DOHH2 (cell line): ENCODE measurements around the gene DAPK2.

Experiments
- H3F3A ChIP-seq: fragments of 200-600 bp; sonication (generic), shearing (Covaris generic); 2 replicates; pipeline ENCODE4 v1.6.0; 2016; ENCODE audit warnings: antibody characterized with exemption, mild to moderate bottlenecking; ENCODE audit not compliant: control insufficient read depth, insufficient read depth
- H3K27ac ChIP-seq: fragments of 200-600 bp; sonication (generic); 2 replicates; pipeline ENCODE4 v1.5.1; 2014; ENCODE audit warnings: low read depth, mild to moderate bottlenecking, low read length, moderate library complexity
- H3K27me3 ChIP-seq: fragments of 200-600 bp; sonication (generic); 2 replicates; pipeline ENCODE4 v1.6.1; 2014; ENCODE audit warnings: mild to moderate bottlenecking, low read length, mixed read lengths; ENCODE audit not compliant: control insufficient read depth
- H3K36me3 ChIP-seq: fragments of 200-600 bp; sonication (generic); 2 replicates; pipeline ENCODE4 v1.6.1; 2014; ENCODE audit warnings: mild to moderate bottlenecking, low read length, moderate library complexity, mixed read lengths; ENCODE audit not compliant: control insufficient read depth
- H3K4me1 ChIP-seq: fragments of 200-600 bp; sonication (generic); 2 replicates; pipeline ENCODE4 v1.6.1; 2014; ENCODE audit warnings: mild to moderate bottlenecking, low read length, mixed read lengths; ENCODE audit not compliant: control insufficient read depth
- H3K4me2 ChIP-seq: fragments of 200-600 bp; sonication (generic); 2 replicates; pipeline ENCODE4 v1.6.0; 2014; ENCODE audit warnings: mild to moderate bottlenecking, low read length, moderate library complexity
- H3K4me3 ChIP-seq: fragments of 200-600 bp; sonication (generic); 2 replicates; pipeline ENCODE4 v1.5.1; 2014; ENCODE audit warnings: mild to moderate bottlenecking, low read length, mixed read lengths
- H3K79me2 ChIP-seq: fragments of 200-600 bp; sonication (generic); 2 replicates; pipeline ENCODE4 v1.6.1; 2014; ENCODE audit warnings: mild to moderate bottlenecking, low read length, mixed read lengths; ENCODE audit not compliant: control insufficient read depth
- H3K9me2 ChIP-seq: fragments of 200-600 bp; sonication (generic); replicated peaks from 2 replicates; pipeline ENCODE4 v1.6.1; 2014; ENCODE audit warnings: mild to moderate bottlenecking, low read length, mixed read lengths; ENCODE audit not compliant: control insufficient read depth
- H3K9me3 ChIP-seq: fragments of 200-600 bp; sonication (generic); 2 replicates; pipeline ENCODE4 v1.6.1; 2014; ENCODE audit warnings: antibody characterized with exemption, low read length, mixed read lengths; ENCODE audit not compliant: control insufficient read depth, insufficient read depth
- H4K20me1 ChIP-seq: fragments of 200-600 bp; sonication (generic); 2 replicates; pipeline ENCODE4 v1.6.0; 2014; ENCODE audit warnings: low read depth, mild to moderate bottlenecking, antibody characterized with exemption, low read length, moderate library complexity; ENCODE audit not compliant: control insufficient read depth, insufficient read depth
- EZH2phosphoT487 ChIP-seq: fragments of 200-600 bp; sonication (generic); IDR thresholded peaks from 2 replicates; pipeline ENCODE4 v1.6.1; 2017; ENCODE audit warnings: borderline replicate concordance, mild to moderate bottlenecking, antibody characterized with exemption, low read length, moderate library complexity, mixed read lengths
- TF ChIP-seq, protein P1 (sequence below): fragments of 200-600 bp; sonication (generic); IDR thresholded peaks from one replicate; pipeline ENCODE4 v1.5.1; 2014; ENCODE audit warnings: antibody characterized with exemption, mild to moderate bottlenecking, low read depth, low read length; ENCODE audit not compliant: poor library complexity, severe bottlenecking

DAPK2 gene

DNA sequence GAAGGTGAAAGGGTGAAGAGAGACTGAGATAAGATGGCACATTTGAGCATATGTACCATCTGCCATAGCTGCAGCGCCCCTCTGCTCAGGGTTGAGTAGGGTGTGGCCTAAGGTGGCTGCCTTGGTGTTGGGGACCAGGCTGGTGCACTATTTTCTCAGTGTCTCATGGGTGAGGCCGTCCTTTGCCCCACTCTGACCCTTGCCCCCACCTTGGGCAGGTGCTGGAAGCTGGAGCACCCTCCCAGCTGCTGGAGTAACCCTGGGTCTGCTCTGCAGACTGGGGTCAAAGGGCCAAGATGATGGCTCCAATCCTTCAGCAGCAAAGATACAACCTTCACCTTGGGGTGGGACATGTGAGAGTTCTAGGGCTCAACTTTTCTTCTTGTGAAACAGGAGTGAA is 69.2 kb downstream of the DAPK2 start:
- peaks cover 6% of the 10 kb centered on the region for H3K4me1 ChIP-seq
- H3K36me3 ChIP-seq = no peaks in the 10 kb centered on the region
- no peak for TF ChIP-seq EZH2phosphoT487
- TF ChIP-seq, protein P1, sequence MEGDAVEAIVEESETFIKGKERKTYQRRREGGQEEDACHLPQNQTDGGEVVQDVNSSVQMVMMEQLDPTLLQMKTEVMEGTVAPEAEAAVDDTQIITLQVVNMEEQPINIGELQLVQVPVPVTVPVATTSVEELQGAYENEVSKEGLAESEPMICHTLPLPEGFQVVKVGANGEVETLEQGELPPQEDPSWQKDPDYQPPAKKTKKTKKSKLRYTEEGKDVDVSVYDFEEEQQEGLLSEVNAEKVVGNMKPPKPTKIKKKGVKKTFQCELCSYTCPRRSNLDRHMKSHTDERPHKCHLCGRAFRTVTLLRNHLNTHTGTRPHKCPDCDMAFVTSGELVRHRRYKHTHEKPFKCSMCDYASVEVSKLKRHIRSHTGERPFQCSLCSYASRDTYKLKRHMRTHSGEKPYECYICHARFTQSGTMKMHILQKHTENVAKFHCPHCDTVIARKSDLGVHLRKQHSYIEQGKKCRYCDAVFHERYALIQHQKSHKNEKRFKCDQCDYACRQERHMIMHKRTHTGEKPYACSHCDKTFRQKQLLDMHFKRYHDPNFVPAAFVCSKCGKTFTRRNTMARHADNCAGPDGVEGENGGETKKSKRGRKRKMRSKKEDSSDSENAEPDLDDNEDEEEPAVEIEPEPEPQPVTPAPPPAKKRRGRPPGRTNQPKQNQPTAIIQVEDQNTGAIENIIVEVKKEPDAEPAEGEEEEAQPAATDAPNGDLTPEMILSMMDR = no peak
- H3K9me3 ChIP-seq = no peaks in the 10 kb centered on the region
- H3K4me3 ChIP-seq = no peak overlapping the region
- H3K4me2 ChIP-seq = no peak overlapping the region
- no peaks in the 10 kb centered on the region for H3F3A ChIP-seq
- no peaks in the 10 kb centered on the region for H3K79me2 ChIP-seq
- no peaks in the 10 kb centered on the region for H3K9me2 ChIP-seq
- no peaks in the 10 kb centered on the region for H3K27me3 ChIP-seq
- H3K27ac ChIP-seq = no peak overlapping the region
- no peaks in the 10 kb centered on the region for H4K20me1 ChIP-seq

GRCh38 chr15:63974021-63974420 is 72.3 kb downstream of the DAPK2 start:
- H3K4me2 ChIP-seq = no peak overlapping the region
- no peaks in the 10 kb centered on the region for H3K9me2 ChIP-seq
- H3K27ac ChIP-seq = no peak overlapping the region
- H3K4me3 ChIP-seq = no peak overlapping the region
- no peaks in the 10 kb centered on the region for H4K20me1 ChIP-seq
- no peaks in the 10 kb centered on the region for H3F3A ChIP-seq
- H3K36me3 ChIP-seq = no peaks in the 10 kb centered on the region
- TF ChIP-seq, protein P1 = no peak
- TF ChIP-seq EZH2phosphoT487 = no peak
- H3K27me3 ChIP-seq = no peaks in the 10 kb centered on the region
- no peaks in the 10 kb centered on the region for H3K9me3 ChIP-seq
- H3K4me1 ChIP-seq = no peaks in the 10 kb centered on the region
- no peaks in the 10 kb centered on the region for H3K79me2 ChIP-seq

DNA sequence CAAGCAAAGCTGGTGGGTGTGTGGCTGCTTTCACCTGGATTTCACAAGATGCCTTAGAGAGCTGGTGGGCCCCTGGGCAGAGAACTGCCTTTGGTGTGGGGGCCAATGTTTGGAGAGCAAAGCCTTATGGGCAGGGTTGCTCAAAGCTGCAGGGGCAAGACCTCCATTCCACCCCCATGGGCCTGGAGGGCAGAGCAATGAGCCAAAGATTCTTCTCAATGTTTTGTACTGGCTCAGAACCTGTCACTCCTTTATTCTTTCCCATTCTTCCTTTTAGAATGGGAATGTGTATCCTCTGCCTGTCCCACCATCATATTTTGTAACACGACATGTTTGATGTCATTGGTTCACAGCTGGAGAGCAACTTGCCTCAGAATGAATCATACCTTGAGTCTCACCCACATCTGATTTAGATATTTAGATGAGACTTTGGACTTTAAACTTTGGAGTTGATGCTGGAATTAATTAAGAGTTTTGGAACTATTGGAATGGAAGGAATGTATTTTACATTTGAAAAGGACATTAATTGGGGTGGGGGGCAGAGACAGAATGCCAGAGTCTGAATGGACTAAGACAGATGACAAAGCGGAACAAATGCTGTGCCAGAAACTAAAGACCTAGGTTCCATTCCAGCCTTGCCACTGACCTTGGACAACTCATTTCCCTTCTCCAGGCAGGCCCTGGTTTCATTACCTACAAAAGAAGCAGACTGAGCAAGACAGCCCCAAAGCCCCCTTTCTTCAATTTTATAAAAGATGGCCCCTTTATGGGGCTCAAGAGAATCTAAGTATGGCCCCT is 72.9 kb downstream of the DAPK2 start:
- H3K27me3 ChIP-seq = no peaks in the 10 kb centered on the region
- no peak overlapping the region for H3K4me2 ChIP-seq
- H3K79me2 ChIP-seq = no peaks in the 10 kb centered on the region
- no peaks in the 10 kb centered on the region for H3K36me3 ChIP-seq
- no peaks in the 10 kb centered on the region for H3K9me2 ChIP-seq
- TF ChIP-seq, protein P1 = no peak
- no peak for TF ChIP-seq EZH2phosphoT487
- no peaks in the 10 kb centered on the region for H4K20me1 ChIP-seq
- H3K27ac ChIP-seq = no peak overlapping the region
- H3K9me3 ChIP-seq = no peaks in the 10 kb centered on the region
- no peak overlapping the region for H3K4me3 ChIP-seq
- H3F3A ChIP-seq = no peaks in the 10 kb centered on the region
- H3K4me1 ChIP-seq = no peaks in the 10 kb centered on the region; the same call in 1 of the 2 replicates
